HFFc6 (cell line): Measurements from ENCODE around the gene NLRP5. TPM values are rescaled to one million over a fixed set of nuclear protein-coding genes. Genes with fewer than 3 reads are reported as not detected.

Experiments
- DNase-seq: peaks from one replicate; pipeline ENCODE4 v3.0.0-alpha.2; 2018
- H3K27ac Mint-ChIP-seq: 2 replicates; pipeline ENCODE4 v1.8.0; 2020; ENCODE audit warnings: mild to moderate bottlenecking, mixed read lengths
- H3K27me3 Mint-ChIP-seq: 2 replicates; pipeline ENCODE4 v1.8.0; 2021; ENCODE audit warnings: mild to moderate bottlenecking, moderate library complexity, mixed read lengths; ENCODE audit not compliant: insufficient read depth
- H3K36me3 Mint-ChIP-seq: 2 replicates; pipeline ENCODE4 v1.8.0; 2021; ENCODE audit warnings: low read depth, mixed read lengths
- H3K4me1 Mint-ChIP-seq: 2 replicates; pipeline ENCODE4 v1.8.0; 2020; ENCODE audit warnings: low read depth, mixed read lengths
- H3K4me3 Mint-ChIP-seq: 2 replicates; pipeline ENCODE4 v1.8.0; 2020; ENCODE audit warnings: mild to moderate bottlenecking, moderate library complexity, mixed read lengths
- H3K9me3 Mint-ChIP-seq: 2 replicates; pipeline ENCODE4 v1.8.0; 2020; ENCODE audit warnings: mild to moderate bottlenecking, mixed read lengths
- total RNA-seq, 6 experiments: library from RNA; stranded (reverse); fragmentation: NEBNext Ultra II Directional; extraction: Animal tissue kit (Norgen Biotek cat#: 25700); gene quantifications; 2 replicates in 1 of 6; 3 replicates in 5 of 6; pipeline ENCODE4 v1.2.3, GENCODE V29; 2021
- TF ChIP-seq, protein P1 (sequence below): fragments of 200-600 bp; sonication (generic); IDR thresholded peaks from 2 replicates; pipeline ENCODE4 v1.5.0; 2021; ENCODE audit warnings: antibody characterized with exemption, mild to moderate bottlenecking

NLRP5 gene
- total RNA-seq, 6 experiments from 2014 or later: not detected

- TF ChIP-seq, protein P1, sequence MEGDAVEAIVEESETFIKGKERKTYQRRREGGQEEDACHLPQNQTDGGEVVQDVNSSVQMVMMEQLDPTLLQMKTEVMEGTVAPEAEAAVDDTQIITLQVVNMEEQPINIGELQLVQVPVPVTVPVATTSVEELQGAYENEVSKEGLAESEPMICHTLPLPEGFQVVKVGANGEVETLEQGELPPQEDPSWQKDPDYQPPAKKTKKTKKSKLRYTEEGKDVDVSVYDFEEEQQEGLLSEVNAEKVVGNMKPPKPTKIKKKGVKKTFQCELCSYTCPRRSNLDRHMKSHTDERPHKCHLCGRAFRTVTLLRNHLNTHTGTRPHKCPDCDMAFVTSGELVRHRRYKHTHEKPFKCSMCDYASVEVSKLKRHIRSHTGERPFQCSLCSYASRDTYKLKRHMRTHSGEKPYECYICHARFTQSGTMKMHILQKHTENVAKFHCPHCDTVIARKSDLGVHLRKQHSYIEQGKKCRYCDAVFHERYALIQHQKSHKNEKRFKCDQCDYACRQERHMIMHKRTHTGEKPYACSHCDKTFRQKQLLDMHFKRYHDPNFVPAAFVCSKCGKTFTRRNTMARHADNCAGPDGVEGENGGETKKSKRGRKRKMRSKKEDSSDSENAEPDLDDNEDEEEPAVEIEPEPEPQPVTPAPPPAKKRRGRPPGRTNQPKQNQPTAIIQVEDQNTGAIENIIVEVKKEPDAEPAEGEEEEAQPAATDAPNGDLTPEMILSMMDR: no peak
- DNase-seq: peak; percentile 9
- Mint-ChIP-seq H3K4me1 (peaks cover 11% of the 10 kb centered on the region), H3K27me3 (peaks cover 3% of the 10 kb centered on the region), H3K4me3 (no peak overlapping the region), H3K27ac (peak overlapping the region; percentile 83), H3K36me3 (peaks cover 50% of the 10 kb centered on the region), H3K9me3 (peaks cover 29% of the 10 kb centered on the region)
These were observed 104.5 kb downstream of the NLRP5 start for GRCh38 chr19:56091066-56091490.

- H3K36me3 Mint-ChIP-seq: peaks cover 51% of the 10 kb centered on the region
These were observed 105.4 kb downstream of the NLRP5 start for GRCh38 chr19:56091751-56092546.

GRCh38 chr19:56092685-56093631 is 106.4 kb downstream of the NLRP5 start:
- no peak overlapping the region; the same call in 1 of the 2 replicates for H3K27ac Mint-ChIP-seq
- peaks cover 55% of the 10 kb centered on the region for H3K36me3 Mint-ChIP-seq
- TF ChIP-seq, protein P1: no peak
- peaks cover 11% of the 10 kb centered on the region for H3K4me1 Mint-ChIP-seq
- peaks cover 29% of the 10 kb centered on the region for H3K9me3 Mint-ChIP-seq
- H3K4me3 Mint-ChIP-seq: no peak overlapping the region
- peaks cover 3% of the 10 kb centered on the region for H3K27me3 Mint-ChIP-seq
- DNase-seq: no peak

More at GRCh38 chr19:56091751-56092546, 105.4 kb downstream of the NLRP5 start:
- Mint-ChIP-seq H3K27ac (no peak overlapping the region), H3K9me3 (peaks cover 29% of the 10 kb centered on the region), H3K27me3 (peaks cover 3% of the 10 kb centered on the region), H3K4me1 (peaks cover 11% of the 10 kb centered on the region), H3K4me3 (no peak overlapping the region)
- DNase-seq: no peak
- TF ChIP-seq, protein P1: no peak

GRCh38 chr19:56094449-56094848 is 107.9 kb downstream of the NLRP5 start:
- Mint-ChIP-seq H3K4me3 (no peak overlapping the region), H3K4me1 (peaks cover 11% of the 10 kb centered on the region), H3K36me3 (peaks cover 55% of the 10 kb centered on the region), H3K27ac (no peak overlapping the region), H3K9me3 (peaks cover 29% of the 10 kb centered on the region), H3K27me3 (peaks cover 3% of the 10 kb centered on the region)
- DNase-seq: no peak
- TF ChIP-seq, protein P1: no peak

- Mint-ChIP-seq H3K4me1 (no peaks in the 10 kb centered on the region), H3K36me3 (peaks cover 49% of the 10 kb centered on the region), H3K9me3 (peaks cover 29% of the 10 kb centered on the region), H3K27me3 (peaks cover 3% of the 10 kb centered on the region), H3K27ac (no peak overlapping the region), H3K4me3 (no peak overlapping the region)
- DNase-seq: no peak
- TF ChIP-seq, protein P1: no peak
These were observed 110.1 kb downstream of the NLRP5 start for GRCh38 chr19:56096665-56097064.
